ENCODE data around the gene ZMYND10.
A peak's percentile ranks its signal among the peaks of the same experiment; 100 is the strongest.

ZMYND10 gene

DNA sequence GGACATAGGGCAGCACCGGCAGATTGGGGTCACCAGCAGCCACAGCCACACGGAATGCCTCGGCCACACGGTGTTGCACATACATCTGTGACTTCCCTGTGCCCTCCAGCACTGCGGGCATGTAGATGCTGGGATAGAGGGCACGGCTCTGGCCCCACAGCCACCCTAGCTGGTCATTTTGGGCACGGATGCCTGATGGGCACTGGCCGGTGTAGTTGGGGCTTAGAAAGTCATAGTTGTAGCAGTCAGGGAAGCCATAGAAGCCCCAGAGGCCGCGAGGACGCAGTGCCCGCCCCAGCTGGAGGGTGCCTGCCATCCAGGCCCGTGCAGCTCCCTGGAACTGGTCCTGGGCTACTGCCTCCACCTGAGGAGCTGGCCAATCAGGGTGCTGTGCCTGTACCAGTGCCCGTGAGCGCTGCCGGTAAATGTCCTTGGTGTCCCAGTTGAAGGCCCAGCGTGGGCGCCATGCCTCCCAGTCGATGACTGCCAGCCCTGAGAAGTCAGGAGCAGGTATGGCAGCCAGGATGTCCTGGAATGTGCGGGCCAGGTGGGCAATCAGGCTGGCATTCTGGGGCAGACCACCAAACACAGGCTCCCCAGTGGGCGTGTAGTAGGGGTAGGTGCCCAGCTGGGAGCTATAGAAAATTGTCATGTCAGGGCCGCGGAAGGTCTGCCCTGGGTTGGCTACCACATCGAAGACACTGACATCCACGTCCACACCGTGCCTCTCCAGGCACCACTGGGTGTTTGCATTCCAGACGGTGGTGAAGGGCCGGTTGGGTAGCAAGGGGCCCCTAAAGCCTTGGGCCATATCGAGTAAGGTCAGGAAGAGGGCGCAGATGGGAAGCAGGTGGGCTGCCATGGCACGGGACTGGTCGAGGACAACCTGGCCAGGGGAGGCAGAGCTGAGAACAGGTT is 43.2 kb downstream of the ZMYND10 start:
- DNase-seq (ENCODE audit: low read depth), result no peak

DNA sequence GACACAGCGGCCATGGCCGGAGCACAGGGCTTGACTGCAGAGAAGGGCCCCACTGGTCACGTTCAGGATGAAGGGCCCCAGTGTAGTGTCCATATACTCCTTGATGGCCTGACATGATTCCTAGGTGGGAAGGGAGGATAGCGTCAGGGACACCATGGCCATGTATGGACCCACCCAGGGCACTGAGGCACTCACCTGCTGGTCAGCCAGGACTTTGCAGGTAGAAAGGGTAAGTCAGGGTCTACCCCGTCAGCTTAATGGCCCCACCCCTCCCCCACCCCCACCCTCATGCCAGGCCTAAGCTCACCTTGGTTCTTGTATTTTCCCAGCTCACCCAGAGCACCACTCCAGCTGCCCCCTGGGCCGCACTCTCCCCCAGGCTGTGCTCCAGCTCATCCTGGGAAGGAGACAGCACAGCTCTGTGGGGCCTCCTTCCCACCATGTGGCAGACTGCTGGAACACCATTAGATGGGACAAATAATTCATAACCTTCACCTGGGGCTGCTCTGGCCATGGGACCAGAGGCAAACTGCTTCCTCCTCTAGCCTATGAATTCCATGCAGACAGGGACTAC is 44.8 kb downstream of the ZMYND10 start:
- DNase-seq (ENCODE audit: low read depth), result no peak

DNA sequence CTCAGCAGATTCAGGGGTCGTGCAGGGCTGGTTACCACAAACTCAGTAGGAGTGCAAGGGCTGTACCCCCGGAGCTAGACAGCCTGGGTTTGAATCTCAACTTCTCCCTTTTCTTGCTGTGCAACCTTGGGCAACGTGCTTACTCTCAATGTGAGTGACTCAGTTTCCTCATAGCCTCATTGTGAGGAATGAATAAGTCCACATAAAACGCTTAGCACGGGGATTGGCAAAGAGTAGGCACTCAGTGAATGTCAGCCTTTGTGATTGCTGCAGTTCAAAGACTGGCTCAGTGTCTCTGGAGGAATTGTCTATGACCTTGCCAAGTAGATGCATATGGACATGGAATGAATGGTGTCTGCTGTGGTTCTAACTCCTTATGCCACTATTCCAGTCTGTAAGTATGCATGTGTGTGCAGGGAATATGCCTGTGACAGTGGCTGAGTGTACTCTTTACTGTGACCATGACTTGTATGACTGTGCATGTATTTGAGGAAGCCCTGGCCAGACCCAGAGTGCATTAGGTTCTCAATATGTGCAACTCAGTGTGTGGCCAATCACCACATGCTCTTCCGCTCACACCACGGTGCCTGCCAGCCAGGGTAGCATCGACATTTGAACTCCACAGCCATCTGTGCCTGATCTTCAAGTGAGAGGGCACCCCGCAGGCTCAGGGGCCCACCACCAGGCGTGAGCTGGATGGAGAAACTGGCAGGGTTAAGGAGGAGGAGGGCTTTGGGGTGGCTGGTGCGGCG is 45.4 kb downstream of the ZMYND10 start:
- no peak for DNase-seq (ENCODE audit: low read depth)

GRCh38 chr3:50299638-50299928 is 45.9 kb downstream of the ZMYND10 start:
- no peak for DNase-seq (ENCODE audit: low read depth)

DNA sequence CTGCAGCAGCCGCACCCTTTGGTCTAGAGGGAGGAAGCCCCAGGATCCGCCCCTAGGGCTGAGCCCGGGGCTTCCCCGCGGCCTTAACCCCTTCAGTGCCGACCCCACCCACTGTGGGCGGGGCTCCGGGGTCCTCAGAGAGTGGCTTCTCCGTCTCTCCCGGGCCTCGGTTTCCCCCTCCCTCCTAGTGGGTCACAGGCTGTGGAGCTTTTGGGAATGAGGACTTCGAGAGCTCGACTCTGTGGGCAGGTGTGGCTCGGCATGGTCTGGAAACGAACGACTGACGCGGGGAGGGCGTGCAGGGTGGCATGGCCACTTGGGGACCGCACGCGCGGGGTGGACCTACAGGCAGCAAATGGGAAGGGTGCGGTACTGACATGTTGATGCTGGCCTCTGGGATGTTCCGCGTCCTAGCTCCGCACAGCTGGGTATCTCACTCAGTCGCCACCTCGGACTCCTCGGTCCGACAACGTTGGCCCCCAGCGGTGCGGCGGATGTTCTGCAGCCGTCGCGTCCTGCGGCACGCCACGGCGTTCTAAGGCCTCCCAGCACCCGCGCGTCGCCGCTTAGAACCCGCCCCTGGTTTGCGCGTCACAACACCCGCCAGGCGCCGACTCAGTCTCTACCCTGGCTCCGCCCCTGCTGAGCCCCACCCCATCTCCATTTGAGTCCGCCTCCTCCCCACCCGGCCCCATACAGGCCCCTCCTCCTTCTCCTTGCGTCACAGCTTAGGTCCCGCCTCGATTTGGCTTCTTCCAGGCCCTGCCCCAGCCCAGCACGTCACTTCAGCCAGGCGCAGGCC is 46.5 kb downstream of the ZMYND10 start, which contains the start of the genes HYAL3 and NAA80:
Gene HYAL3, minus strand, starts transcription at position 570 of the 802 bp plus-strand sequence. CDS start 3,803 bp downstream, outside the sequence.
Gene NAA80, minus strand, starts transcription at position 570 of the 802 bp plus-strand sequence. CDS start 1,942 bp downstream, outside the sequence.
- DNase-seq (ENCODE audit: low read depth), result peak; percentile 94

DNA sequence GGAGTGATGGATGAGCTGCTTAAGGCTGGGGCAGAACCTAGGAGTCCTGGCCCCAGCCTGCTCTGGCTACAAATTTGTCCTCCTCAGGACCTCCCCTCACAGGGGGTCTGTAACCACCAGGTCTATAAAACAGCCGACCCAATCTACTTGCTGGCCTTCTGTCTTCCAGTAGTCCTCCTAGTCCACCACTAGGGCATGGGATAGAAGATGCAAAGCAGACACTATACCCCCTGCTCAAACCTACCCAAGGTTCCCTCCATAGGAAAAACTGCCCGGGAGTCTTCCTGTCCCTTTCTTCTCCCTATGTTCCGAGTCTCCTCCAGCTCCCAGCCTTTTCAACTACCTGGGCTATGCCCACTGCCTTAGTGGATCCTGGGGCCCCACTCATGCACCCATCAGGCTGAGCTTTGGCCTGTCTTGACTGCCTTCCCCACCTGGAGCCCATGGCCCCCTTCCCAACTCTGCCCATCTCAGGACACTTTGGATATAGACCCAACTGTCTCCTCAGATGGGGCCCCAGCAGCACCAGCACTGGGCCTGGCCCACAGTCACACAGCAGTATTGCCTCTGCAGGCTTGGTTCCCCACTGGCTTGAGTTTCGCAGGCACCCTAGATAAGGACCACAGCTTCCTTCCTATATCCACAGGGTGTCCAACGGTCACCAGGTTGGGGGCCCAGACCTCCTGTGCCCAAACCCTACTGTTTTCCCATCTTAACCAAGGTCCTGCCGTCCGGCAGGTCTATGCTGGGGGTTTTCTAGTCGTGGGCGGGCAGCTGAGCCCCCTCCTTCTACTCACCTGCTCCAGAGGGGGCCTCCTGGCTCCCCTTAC is 47.4 kb downstream of the ZMYND10 start:
- DNase-seq (ENCODE audit: low read depth), result no peak

- no peak for DNase-seq (ENCODE audit: low read depth)
Observed at GRCh38 chr3:50297384-50297775, 48.2 kb downstream of the ZMYND10 start.

GRCh38 chr3:50296721-50297383 is 48.7 kb downstream of the ZMYND10 start:
- DNase-seq (ENCODE audit: low read depth), result no peak

- no peak for DNase-seq (ENCODE audit: low read depth)
Observed at GRCh38 chr3:50295553-50296431, 49.7 kb downstream of the ZMYND10 start.

DNA sequence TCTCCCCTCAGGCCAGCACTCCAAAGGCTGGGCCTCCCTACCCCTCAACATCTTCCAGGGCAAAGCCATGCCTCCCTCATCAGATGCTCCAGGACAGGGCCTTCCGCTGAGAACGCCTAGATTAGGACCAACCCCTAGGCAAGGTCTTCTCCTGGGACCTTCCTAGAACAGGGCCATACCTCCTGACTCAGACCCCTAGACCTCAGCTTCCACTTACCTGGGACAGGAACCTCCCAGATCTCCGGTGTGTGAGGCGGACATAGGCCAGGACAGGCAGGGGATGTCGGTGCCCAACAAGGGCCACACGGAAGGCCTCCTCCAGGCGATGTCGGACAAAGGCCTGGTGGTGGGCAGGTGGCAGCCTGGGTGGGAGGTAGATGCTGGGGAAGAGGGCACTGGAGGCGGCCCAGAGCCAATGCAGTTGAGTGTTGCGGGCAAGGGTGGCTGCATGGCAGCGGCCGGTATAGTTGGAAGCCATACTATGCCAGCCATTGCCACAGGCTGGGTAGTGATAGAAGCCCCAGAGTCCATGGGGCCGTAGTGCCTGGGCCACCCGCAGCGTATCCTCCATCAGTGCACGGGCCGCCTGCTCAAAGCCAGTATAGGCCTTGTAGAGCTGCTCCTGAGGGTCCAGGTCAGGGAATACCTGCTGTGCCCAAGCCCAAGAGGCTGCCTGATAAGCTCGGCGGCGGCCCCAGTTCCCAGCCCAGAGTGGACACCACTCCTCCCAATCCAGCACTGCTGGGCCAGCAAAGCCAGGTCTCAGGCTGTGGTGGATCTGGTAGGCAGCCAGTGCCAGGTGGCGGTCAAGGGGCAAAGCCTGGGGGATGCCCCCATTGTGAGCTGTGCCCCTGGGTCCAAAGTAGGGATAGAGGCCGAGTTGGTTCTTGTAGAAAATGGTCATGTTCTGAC is 50.8 kb downstream of the ZMYND10 start:
- DNase-seq (ENCODE audit: low read depth), result no peak

DNA sequence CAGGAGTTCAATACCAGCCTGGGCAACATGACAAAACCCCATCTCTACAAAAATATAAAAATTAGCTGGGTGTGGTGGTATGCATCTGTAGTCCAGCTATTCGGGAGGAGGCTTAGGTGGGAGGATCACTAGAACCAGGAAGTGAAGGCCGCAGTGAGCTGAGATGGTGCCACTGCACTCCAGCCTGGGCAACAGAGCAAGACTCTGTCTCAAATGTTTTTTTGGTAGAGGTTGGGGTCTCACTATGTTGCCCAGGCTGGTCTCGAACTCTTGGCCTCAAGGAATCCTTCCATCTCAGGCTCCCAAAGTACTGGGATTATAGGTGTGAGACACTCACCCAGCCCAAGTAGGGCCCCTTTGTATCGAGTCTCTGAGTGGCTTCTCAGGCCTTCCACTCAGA is 51.4 kb downstream of the ZMYND10 start:
- DNase-seq (ENCODE audit: low read depth), result no peak

- DNase-seq (ENCODE audit: low read depth), result no peak
Observed at GRCh38 chr3:50293079-50293801, 52.3 kb downstream of the ZMYND10 start.

- DNase-seq (ENCODE audit: low read depth), result peak; percentile 75
Observed at GRCh38 chr3:50292159-50293078, 53.1 kb downstream of the ZMYND10 start, which contains the start of gene IFRD2. Gene IFRD2 (minus strand): TSS chr3:50292429. CDS start chr3:50292274, 155 bp downstream.

Data from stimulated activated CD8-positive, alpha-beta memory T cell treated with anti-CD3 and anti-CD28 coated beads, Interleukin-15, amount 100 ng/mL, for 24 hours (primary cell).